Measurements from ENCODE around the gene PDZD7.

Gene PDZD7

DNA sequence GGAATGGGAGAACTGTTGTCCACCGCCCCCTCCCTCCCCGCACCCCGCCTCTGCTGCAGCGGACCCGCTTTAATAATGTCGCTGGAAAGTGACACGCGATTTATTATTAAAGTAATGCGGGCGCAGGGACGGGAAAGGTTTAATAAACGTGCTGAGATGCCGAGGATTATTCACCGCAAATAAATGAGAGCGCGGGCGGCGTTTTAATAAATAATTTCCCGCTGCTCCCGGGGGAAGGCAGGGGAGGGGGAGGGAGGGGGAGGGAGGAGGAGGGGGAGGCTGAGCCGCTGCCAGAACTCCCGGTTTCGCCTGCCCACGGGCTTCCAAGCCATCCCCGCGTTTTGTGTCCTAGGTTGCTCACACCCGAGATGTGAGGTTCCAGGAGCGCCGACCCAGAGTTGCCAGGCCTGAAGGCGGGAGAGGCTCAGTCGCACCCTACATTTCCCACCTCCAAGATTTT is 36.0 kb upstream of the PDZD7 start:
- H2AK5ac ChIP-seq (ENCODE audit: low read length) = no peak overlapping the region
- H3K36me3 ChIP-seq (ENCODE audit: control insufficient read depth, insufficient read depth, low read length) = no peaks in the 10 kb centered on the region
- peak overlapping the region; percentile 24 for H3K4me3 ChIP-seq (ENCODE audit: low read length)
- H3K79me2 ChIP-seq (ENCODE audit: control insufficient read depth, insufficient read depth, low read length) = no peaks in the 10 kb centered on the region
- H3K4ac ChIP-seq (ENCODE audit: low read depth, low read length) = no peak overlapping the region
- H3K27me3 ChIP-seq (ENCODE audit: insufficient read depth, low read length, poor library complexity) = peaks cover 36% of the 10 kb centered on the region
- WGBS (ENCODE audit: extremely low coverage, insufficient coverage, low lambda C conversion rate) = no CpG with 5 or more reads among the region's 31 CpGs
- peak overlapping the region; percentile 56 for H3K56ac ChIP-seq (ENCODE audit: low read length)
- no peak overlapping the region for H3K27ac ChIP-seq (ENCODE audit: low read depth, low read length)
- H2BK120ac ChIP-seq (ENCODE audit: low read depth, low read length) = no peak overlapping the region
- H3K79me1 ChIP-seq (ENCODE audit: low read length) = no peaks in the 10 kb centered on the region
- H2BK5ac ChIP-seq (ENCODE audit: low read length) = no peak overlapping the region
- no peak overlapping the region for H3K23ac ChIP-seq (ENCODE audit: low read length)
- peak overlapping the region; percentile 41 for H3K9ac ChIP-seq (ENCODE audit: low read length)
- peak overlapping the region; percentile 74 for H3K4me2 ChIP-seq (ENCODE audit: low read length)
- no peak overlapping the region for H3K18ac ChIP-seq (ENCODE audit: low read length)
- no peak overlapping the region for H4K8ac ChIP-seq (ENCODE audit: low read depth, low read length)
- H3K4me1 ChIP-seq (ENCODE audit: control insufficient read depth, low read depth, low read length) = peaks cover 9% of the 10 kb centered on the region
- no peak overlapping the region for H4K5ac ChIP-seq (ENCODE audit: low read length)
- H2BK15ac ChIP-seq (replicated peaks; ENCODE audit: low read depth) = no peak overlapping the region
- DNase-seq = no peak

GRCh38 chr10:101066146-101066895 is 35.4 kb upstream of the PDZD7 start:
- Histone ChIP-seq H2BK15ac (replicated peaks; ENCODE audit: low read depth) (no peak overlapping the region), H2BK5ac (ENCODE audit: low read length) (no peak overlapping the region), H4K5ac (ENCODE audit: low read length) (no peak overlapping the region), H3K18ac (ENCODE audit: low read length) (no peak overlapping the region), H2AK5ac (ENCODE audit: low read length) (no peak overlapping the region), H3K27me3 (ENCODE audit: insufficient read depth, low read length, poor library complexity) (peaks cover 36% of the 10 kb centered on the region), H3K79me2 (ENCODE audit: control insufficient read depth, insufficient read depth, low read length) (no peaks in the 10 kb centered on the region), H3K56ac (ENCODE audit: low read length) (peak overlapping the region; percentile 56), H3K36me3 (ENCODE audit: control insufficient read depth, insufficient read depth, low read length) (no peaks in the 10 kb centered on the region), H3K79me1 (ENCODE audit: low read length) (no peaks in the 10 kb centered on the region), H3K4me3 (ENCODE audit: low read length) (no peak overlapping the region), H3K27ac (ENCODE audit: low read depth, low read length) (no peak overlapping the region), H4K8ac (ENCODE audit: low read depth, low read length) (no peak overlapping the region), H3K4ac (ENCODE audit: low read depth, low read length) (no peak overlapping the region), H3K9ac (ENCODE audit: low read length) (peak overlapping the region; percentile 26), H3K4me2 (ENCODE audit: low read length) (peak overlapping the region; percentile 35), H3K4me1 (ENCODE audit: control insufficient read depth, low read depth, low read length) (peaks cover 10% of the 10 kb centered on the region), H3K23ac (ENCODE audit: low read length) (no peak overlapping the region), H2BK120ac (ENCODE audit: low read depth, low read length) (no peak overlapping the region)
- peak; percentile 73 for DNase-seq
- no CpG with 5 or more reads among the region's 49 CpGs for WGBS (ENCODE audit: extremely low coverage, insufficient coverage, low lambda C conversion rate)

- H3K27ac ChIP-seq (ENCODE audit: low read depth, low read length) = no peak overlapping the region
- peaks cover 10% of the 10 kb centered on the region for H3K4me1 ChIP-seq (ENCODE audit: control insufficient read depth, low read depth, low read length)
- H3K4me3 ChIP-seq (ENCODE audit: low read length) = no peak overlapping the region
Measured at GRCh38 chr10:101065481-101066145, 34.7 kb upstream of the PDZD7 start.

GRCh38 chr10:101064415-101065030 is 33.6 kb upstream of the PDZD7 start:
- H3K23ac ChIP-seq (ENCODE audit: low read length) = no peak overlapping the region
- no CpG with 5 or more reads among the region's 9 CpGs for WGBS (ENCODE audit: extremely low coverage, insufficient coverage, low lambda C conversion rate)
- peaks cover 12% of the 10 kb centered on the region for H3K4me1 ChIP-seq (ENCODE audit: control insufficient read depth, low read depth, low read length)

More at GRCh38 chr10:101065481-101066145, 34.7 kb upstream of the PDZD7 start:
- H3K4me2 ChIP-seq (ENCODE audit: low read length) = no peak overlapping the region
- no peak overlapping the region for H3K18ac ChIP-seq (ENCODE audit: low read length)
- no peak overlapping the region for H3K9ac ChIP-seq (ENCODE audit: low read length)
- no peak overlapping the region for H3K4ac ChIP-seq (ENCODE audit: low read depth, low read length)
- no peak overlapping the region for H4K8ac ChIP-seq (ENCODE audit: low read depth, low read length)
- no peak for DNase-seq
- no peak overlapping the region for H4K5ac ChIP-seq (ENCODE audit: low read length)
- no peak overlapping the region for H3K23ac ChIP-seq (ENCODE audit: low read length)
- no peaks in the 10 kb centered on the region for H3K79me1 ChIP-seq (ENCODE audit: low read length)
- no peak overlapping the region for H2BK15ac ChIP-seq (replicated peaks; ENCODE audit: low read depth)
- H3K27me3 ChIP-seq (ENCODE audit: insufficient read depth, low read length, poor library complexity) = peaks cover 36% of the 10 kb centered on the region
- H2AK5ac ChIP-seq (ENCODE audit: low read length) = no peak overlapping the region
- no peak overlapping the region for H2BK120ac ChIP-seq (ENCODE audit: low read depth, low read length)
- no peaks in the 10 kb centered on the region for H3K79me2 ChIP-seq (ENCODE audit: control insufficient read depth, insufficient read depth, low read length)
- WGBS (ENCODE audit: extremely low coverage, insufficient coverage, low lambda C conversion rate) = no CpG with 5 or more reads among the region's 3 CpGs
- H3K56ac ChIP-seq (ENCODE audit: low read length) = no peak overlapping the region
- no peaks in the 10 kb centered on the region for H3K36me3 ChIP-seq (ENCODE audit: control insufficient read depth, insufficient read depth, low read length)
- no peak overlapping the region for H2BK5ac ChIP-seq (ENCODE audit: low read length)

DNA sequence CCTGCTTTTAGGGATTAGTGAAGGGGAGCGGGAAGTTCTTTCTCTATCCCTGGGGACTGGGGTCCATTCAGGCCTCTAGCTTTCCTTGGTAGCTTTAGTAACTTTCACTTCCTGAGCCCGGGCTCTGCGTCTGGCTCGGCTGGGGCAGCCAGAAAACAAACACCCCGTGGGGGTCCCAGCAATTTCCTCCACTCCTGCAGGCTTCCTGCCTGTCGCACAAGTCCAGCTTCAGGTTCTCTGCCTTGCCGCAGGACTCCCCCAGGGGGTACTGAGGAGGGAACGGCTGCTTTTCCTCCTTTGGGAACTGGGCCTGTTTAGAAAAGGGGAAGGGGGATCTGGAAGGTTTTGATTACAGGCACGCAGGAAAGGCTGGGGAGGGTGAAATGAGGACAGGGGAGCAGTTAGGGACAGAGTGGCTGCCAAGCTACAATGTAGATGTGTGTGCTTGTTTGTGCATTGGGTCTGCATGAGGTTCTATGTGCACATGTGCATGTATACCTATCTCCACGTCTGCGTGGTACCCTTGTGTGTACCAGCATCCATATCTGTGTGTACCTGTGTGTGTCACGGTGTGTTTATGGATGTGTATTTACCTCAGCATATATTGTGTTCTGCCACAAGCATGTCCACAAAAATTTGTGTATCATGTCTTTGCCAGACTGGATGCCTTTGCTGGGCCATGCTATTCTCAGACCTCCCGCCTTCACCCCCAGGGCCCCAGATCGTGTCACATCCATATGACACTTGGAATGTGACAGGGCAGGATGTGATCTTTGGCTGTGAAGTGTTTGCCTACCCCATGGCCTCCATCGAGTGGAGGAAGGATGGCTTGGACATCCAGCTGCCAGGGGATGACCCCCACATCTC is 32.9 kb upstream of the PDZD7 start:
- WGBS (ENCODE audit: extremely low coverage, insufficient coverage, low lambda C conversion rate) = no CpG with 5 or more reads among the region's 15 CpGs
- peak; percentile 59 for DNase-seq
- H3K4me3 ChIP-seq (ENCODE audit: low read length) = no peak overlapping the region

More at GRCh38 chr10:101064415-101065030, 33.6 kb upstream of the PDZD7 start:
- no peak overlapping the region for H2BK15ac ChIP-seq (replicated peaks; ENCODE audit: low read depth)
- no peak overlapping the region for H3K56ac ChIP-seq (ENCODE audit: low read length)
- H3K4ac ChIP-seq (ENCODE audit: low read depth, low read length) = no peak overlapping the region
- no peak overlapping the region for H3K4me2 ChIP-seq (ENCODE audit: low read length)
- H4K5ac ChIP-seq (ENCODE audit: low read length) = no peak overlapping the region
- H3K36me3 ChIP-seq (ENCODE audit: control insufficient read depth, insufficient read depth, low read length) = no peaks in the 10 kb centered on the region
- H3K27ac ChIP-seq (ENCODE audit: low read depth, low read length) = no peak overlapping the region
- peaks cover 36% of the 10 kb centered on the region for H3K27me3 ChIP-seq (ENCODE audit: insufficient read depth, low read length, poor library complexity)
- DNase-seq = no peak
- H3K79me2 ChIP-seq (ENCODE audit: control insufficient read depth, insufficient read depth, low read length) = peaks cover 2% of the 10 kb centered on the region
- H3K18ac ChIP-seq (ENCODE audit: low read length) = no peak overlapping the region
- peaks cover 2% of the 10 kb centered on the region for H3K79me1 ChIP-seq (ENCODE audit: low read length)
- no peak overlapping the region for H4K8ac ChIP-seq (ENCODE audit: low read depth, low read length)
- H2BK120ac ChIP-seq (ENCODE audit: low read depth, low read length) = no peak overlapping the region
- H3K4me3 ChIP-seq (ENCODE audit: low read length) = no peak overlapping the region
- H3K9ac ChIP-seq (ENCODE audit: low read length) = no peak overlapping the region
- no peak overlapping the region for H2BK5ac ChIP-seq (ENCODE audit: low read length)
- H2AK5ac ChIP-seq (ENCODE audit: low read length) = no peak overlapping the region

More for the DNA sequence above, 32.9 kb upstream of the PDZD7 start:
- H2BK15ac ChIP-seq (replicated peaks; ENCODE audit: low read depth) = no peak overlapping the region
- H2BK5ac ChIP-seq (ENCODE audit: low read length) = no peak overlapping the region
- H3K27ac ChIP-seq (ENCODE audit: low read depth, low read length) = no peak overlapping the region
- no peak overlapping the region for H4K8ac ChIP-seq (ENCODE audit: low read depth, low read length)
- no peak overlapping the region for H3K4ac ChIP-seq (ENCODE audit: low read depth, low read length)
- H3K23ac ChIP-seq (ENCODE audit: low read length) = no peak overlapping the region
- no peak overlapping the region for H4K5ac ChIP-seq (ENCODE audit: low read length)
- no peak overlapping the region for H3K4me2 ChIP-seq (ENCODE audit: low read length)
- no peak overlapping the region for H2BK120ac ChIP-seq (ENCODE audit: low read depth, low read length)
- peak overlapping the region; percentile 62 for H3K56ac ChIP-seq (ENCODE audit: low read length)
- peak overlapping the region; percentile 26 for H3K9ac ChIP-seq (ENCODE audit: low read length)
- peaks cover 5% of the 10 kb centered on the region for H3K79me1 ChIP-seq (ENCODE audit: low read length)
- H3K36me3 ChIP-seq (ENCODE audit: control insufficient read depth, insufficient read depth, low read length) = no peaks in the 10 kb centered on the region
- H3K79me2 ChIP-seq (ENCODE audit: control insufficient read depth, insufficient read depth, low read length) = peaks cover 5% of the 10 kb centered on the region
- no peak overlapping the region for H2AK5ac ChIP-seq (ENCODE audit: low read length)
- peaks cover 13% of the 10 kb centered on the region for H3K4me1 ChIP-seq (ENCODE audit: control insufficient read depth, low read depth, low read length)
- peaks cover 36% of the 10 kb centered on the region for H3K27me3 ChIP-seq (ENCODE audit: insufficient read depth, low read length, poor library complexity)
- H3K18ac ChIP-seq (ENCODE audit: low read length) = no peak overlapping the region
